HG03045 (cell line): ENCODE results near the gene LGALS8.
"Not testable (repeated sequence)": the region's sequence is repeated elsewhere in the genome, so short reads cannot be mapped to it uniquely, and the experiment has no call there.

Experiments
- ATAC-seq: cut with Tn5 transposase; IDR thresholded peaks from one replicate; pipeline ENCODE4 v1.9.1; 2021; ENCODE audit warnings: mild to moderate bottlenecking, moderate library complexity; ENCODE audit not compliant: unreplicated experiment

LGALS8 gene

DNA sequence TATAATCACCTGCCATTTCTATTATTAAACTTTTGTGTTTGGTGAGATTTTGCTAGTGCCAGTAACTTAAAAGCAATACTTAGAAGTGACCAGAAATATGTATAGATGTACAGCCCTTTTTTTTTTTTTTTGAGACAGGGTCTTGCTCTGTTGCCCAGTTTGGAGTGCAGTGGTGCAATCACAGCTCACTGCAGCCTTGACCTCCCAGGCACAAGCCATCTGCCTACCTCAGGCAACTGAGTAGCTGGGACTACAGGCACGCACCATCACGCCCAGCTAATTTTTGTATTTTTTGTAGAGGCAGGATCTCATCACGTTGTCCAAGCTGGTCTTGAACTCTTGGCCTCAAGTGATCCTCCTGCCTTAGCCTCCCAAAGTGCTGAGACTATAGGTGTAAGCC lies 56.6 kb downstream of the LGALS8 start:
- ATAC-seq = not testable (repeated sequence)

DNA sequence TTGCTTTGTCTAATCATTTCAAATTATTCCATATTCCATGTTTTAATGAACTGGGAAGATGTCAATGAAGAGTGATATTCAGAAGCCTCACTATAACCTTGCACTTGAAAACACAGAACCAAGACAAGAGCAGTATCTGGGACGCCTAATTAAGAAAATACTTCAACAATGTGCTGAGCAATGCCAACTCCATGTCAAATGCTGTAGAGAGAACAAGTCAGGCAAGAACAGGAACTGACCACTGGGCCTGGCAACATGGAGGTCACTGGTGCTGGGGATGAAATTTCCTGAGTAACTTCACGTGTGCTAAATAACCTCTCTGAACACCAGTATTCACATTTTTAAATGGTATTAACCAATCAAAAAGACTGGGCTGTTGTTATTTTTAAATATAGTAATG lies 57.7 kb downstream of the LGALS8 start:
- no peak for ATAC-seq

DNA sequence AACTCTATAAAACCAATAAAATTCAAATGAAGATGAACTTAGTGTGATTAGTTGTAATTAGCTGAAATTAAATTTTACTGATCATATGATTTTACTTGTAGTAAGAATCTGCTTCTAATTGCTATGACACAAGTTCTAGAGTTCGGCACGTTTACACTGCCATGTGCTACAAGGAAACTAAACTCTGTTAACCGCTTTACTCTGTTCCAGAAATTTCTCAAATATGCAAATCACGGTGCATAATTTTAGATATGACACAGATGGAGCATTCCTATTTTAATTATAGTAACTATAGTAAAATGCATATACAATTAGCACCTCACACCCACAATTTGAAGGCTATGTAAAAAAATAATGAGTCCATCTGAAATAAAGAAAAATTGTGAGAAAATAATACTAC lies 65.7 kb downstream of the LGALS8 start:
- no peak for ATAC-seq

DNA sequence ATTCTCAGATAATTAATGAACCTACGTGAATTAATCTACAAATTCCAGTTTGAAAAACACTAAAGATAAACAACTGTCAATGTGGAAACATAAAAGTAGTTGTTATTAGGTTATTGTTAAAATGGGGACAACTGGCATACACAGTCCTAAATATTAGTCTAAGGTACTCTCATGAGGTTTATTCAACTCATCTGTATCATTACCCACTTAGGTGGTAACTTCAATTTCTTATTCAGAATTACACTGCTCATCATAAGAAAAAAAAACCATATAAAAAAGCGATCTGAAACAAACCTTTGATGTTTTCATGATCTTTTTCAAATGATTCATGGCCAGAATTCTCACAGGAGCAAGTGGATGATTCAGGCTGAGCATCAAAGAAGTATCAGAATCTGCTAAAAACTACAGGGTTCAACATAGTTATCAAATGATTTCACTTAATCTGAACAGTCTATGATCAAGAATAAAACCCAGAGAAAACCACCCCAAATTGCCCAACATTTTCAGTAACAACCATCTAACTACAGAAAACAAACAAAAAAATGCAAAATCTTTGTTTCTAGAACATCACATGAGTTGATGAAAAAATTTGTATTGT lies 66.9 kb downstream of the LGALS8 start:
- no peak for ATAC-seq

DNA sequence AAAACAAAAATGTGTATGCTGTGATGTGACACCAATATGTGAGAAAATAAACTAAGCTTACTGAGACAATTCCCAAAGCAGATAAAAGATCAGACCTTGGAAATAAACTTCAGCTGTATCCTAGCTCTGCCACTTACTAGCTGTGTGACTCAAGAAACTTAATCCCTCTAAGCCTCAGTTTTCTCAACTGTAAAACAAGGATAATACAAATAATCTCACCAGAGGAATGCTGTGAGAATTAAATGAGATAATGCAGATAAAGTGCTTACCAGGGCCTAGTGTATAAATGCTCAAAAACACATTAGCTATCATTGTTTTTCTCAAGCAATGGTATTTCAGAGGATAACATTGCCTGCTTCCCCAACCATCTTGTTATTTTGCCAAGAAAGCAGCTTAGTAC lies 78.4 kb downstream of the LGALS8 start:
- ATAC-seq = no peak
